GM12875 (cell line): ENCODE data around the gene ZFHX3.

Source experiments
- H3K4me3 ChIP-seq: one replicate; pipeline ENCODE4 v1.5.1; 2011; ENCODE audit warnings: low read depth, low read length, control low read depth
- TF ChIP-seq, protein P1 (sequence below): IDR thresholded peaks from 2 replicates; pipeline ENCODE4 v1.5.1; 2011; ENCODE audit warnings: low read depth, mild to moderate bottlenecking, control low read depth, inconsistent platforms, low read length, moderate library complexity, borderline replicate concordance; ENCODE audit not compliant: insufficient read depth

The ZFHX3 gene

DNA sequence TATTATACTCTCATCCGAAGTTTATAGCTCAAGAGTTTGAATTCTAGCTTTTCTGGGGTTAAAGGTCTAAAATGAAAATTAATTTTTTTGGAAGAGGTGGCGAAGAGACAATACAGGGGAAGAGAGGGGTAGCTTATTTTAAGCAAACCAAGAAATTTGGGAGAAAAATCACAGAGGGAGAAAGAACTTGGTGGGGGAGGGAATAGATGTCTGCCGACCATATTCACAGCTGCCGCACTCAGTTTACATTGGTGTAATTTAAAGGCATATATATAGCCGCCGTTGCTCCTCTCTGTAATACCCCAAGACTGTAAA is 6.5 kb upstream of the ZFHX3 start:
- TF ChIP-seq, protein P1, sequence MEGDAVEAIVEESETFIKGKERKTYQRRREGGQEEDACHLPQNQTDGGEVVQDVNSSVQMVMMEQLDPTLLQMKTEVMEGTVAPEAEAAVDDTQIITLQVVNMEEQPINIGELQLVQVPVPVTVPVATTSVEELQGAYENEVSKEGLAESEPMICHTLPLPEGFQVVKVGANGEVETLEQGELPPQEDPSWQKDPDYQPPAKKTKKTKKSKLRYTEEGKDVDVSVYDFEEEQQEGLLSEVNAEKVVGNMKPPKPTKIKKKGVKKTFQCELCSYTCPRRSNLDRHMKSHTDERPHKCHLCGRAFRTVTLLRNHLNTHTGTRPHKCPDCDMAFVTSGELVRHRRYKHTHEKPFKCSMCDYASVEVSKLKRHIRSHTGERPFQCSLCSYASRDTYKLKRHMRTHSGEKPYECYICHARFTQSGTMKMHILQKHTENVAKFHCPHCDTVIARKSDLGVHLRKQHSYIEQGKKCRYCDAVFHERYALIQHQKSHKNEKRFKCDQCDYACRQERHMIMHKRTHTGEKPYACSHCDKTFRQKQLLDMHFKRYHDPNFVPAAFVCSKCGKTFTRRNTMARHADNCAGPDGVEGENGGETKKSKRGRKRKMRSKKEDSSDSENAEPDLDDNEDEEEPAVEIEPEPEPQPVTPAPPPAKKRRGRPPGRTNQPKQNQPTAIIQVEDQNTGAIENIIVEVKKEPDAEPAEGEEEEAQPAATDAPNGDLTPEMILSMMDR, result no peak
- no peak overlapping the region for H3K4me3 ChIP-seq

DNA sequence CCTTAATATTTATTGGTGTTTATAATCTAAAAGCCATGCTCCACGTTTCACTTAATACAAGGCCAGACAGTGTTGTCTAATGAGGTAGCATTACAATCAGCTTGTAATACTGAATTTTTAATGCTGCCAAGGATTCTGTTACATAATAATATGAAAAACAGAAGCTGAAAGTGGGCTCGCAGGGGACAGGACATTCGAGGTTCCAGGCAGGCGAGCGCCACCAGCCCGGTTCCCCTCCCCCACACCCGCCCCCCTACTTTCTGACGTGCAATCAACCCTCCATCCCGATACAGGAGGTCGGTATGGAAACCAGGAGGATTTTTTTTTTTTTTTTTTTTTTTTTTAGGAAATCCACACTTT is 6.2 kb upstream of the ZFHX3 start:
- no peak overlapping the region for H3K4me3 ChIP-seq
- TF ChIP-seq, protein P1, result no peak

DNA sequence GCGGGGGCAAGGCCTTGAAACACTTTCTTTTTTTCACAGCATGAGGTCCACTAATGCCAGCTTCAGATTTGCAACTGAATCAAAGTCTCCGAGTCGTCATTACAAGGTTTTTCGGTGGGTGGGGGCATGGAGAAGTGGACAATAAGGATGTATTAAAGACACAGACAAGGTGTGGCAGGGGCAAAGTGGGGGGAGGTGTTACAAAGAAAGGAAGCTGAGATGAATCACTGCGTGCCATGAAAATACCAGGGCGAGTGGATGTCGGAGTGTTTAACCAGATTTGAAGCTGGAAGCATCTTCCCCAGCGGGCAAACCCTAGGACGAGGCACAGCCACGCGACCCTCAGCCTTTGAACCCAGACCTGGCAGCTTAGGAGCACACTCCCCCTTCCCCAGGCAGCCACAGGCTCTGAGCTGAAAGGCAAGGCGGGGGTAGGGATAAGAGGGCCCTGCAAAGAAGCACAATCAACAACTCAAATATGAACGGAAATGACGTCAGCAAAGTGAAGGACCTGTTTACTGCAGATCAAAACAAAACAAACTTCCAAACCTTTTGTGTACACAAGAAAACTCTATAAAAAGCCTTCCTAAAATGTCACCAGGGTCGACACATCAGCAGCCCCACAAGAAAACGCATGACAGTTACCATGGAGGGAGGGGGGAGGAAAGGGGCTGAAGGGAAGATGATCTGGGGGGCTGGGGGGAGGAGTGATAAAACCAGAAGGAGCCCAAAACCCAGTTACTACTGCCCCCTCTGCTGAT is 5.6 kb upstream of the ZFHX3 start:
- H3K4me3 ChIP-seq, result no peak overlapping the region
- TF ChIP-seq, protein P1, result no peak

DNA sequence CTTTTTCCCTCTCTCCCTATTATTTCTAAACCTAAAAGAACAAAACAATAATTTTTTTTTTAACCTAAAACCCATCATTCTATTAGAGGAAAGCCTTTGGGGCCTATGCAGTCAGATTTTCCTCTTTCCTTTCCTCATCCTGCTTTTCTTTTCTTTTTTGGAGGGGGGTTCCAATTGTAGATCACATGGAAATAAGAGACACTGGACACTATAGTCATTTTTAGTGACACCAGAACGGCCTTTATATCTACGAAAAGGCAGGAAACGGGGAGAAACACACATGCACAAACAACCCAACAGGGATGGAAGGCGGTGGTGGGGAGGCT is 5.1 kb upstream of the ZFHX3 start:
- no peak overlapping the region for H3K4me3 ChIP-seq
- TF ChIP-seq, protein P1, result no peak

DNA sequence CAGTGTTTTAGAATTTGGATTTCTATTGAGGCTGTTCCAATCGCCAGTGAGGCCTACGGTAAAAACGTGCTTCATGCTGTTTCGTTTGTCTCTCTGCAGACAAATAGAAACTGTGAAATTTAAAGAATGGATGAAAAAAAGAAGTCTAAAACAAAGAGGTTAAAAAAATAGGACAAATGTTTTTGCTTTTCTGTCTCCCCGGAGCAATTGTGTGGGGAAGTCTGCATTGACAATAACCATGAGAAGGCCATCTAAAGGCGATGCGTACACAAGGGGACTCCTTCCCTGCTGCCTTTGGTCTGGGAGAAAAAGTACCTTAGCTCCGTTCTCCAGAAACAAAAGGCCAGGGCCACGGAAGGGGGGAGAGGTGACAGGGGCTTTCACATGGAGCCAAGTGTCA is 4.6 kb upstream of the ZFHX3 start:
- TF ChIP-seq, protein P1, result no peak
- no peak overlapping the region for H3K4me3 ChIP-seq

DNA sequence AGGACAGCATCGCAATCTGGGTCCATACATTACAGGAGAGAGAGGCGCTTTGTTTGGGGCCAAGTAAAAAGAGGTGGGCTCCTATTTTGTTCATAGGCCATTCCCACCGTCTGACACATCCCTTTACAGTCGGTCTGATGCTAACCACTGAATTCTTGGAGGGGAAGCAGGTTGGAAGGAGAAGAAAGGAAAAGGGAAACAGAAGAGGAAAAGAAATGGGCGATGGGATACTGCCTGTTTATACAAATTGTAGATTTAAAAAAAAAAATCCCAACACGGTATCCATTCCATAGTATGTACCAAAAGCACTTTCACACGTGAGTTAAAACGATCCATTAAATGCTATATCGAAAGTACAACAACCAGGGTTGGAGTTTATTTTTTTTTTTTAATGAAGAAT is 4.0 kb upstream of the ZFHX3 start:
- TF ChIP-seq, protein P1, result no peak
- H3K4me3 ChIP-seq, result no peak overlapping the region

DNA sequence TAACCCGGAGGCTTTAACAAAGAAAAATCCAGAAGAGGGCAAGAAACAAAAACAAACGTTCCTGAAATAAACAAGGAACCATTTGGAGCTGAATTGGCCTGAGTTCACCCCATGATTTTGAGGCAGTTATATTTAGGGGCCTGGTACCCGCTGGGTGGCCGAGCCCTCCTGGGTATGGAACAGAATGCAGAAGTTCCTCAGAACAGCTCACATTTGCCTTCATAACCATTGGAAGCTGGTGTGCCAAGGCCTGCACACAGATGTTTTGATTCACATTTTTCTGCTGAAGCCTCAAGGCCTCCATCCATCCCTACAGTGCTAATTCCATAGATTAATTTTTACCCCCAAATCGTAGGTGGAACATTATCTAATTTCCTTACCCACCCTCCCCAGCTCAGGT is 3.3 kb upstream of the ZFHX3 start:
- H3K4me3 ChIP-seq, result no peak overlapping the region
- TF ChIP-seq, protein P1, result no peak
